ENCODE data around the gene GABRR3. TPM values are rescaled to one million over a fixed set of nuclear protein-coding genes. Genes with fewer than 3 reads are reported as not detected.

GABRR3 gene
- polyA plus RNA-seq, 1 of the 3 experiments (the other 2 are of a cell fraction), result not detected

DNA sequence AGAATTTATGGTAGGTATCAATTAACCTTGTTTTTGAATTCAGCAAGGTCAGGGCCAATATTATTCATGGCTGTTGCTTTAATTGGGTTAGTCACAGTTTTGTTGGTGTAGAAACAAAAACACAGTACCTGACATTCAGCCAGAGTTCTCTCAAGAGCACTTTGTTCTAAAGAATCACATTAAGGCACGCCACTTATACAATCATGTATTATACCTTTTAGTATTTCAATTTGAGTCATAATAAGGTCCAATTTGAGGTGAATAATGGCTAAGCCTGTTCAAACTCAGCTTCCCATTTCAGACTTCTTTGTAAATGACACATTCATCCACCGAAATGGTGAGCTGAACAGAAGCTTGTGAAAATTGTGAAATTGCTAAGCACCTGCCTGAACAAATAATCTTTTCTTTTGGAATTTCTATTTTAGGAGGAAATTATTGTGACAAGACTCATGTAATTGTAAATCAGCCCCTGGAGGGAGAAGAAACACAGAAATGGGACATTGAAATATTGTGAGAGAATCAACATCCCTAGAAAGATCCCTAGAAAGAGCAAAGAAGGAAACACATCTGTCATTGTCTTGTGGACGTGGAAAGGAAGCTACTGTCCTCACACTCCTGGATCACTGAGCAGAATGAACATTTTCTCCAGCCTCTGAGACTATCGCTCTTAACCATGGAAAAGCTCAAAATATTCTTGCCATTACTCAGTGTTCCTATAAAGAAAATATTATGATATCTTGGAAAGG is 92.1 kb downstream of the GABRR3 start:
- no peaks in the 10 kb centered on the region for H3K79me2 ChIP-seq (ENCODE audit: insufficient read depth)
- no peaks in the 10 kb centered on the region for H3K9me3 ChIP-seq
- H3K36me3 ChIP-seq (replicated peaks in 1 of 2; ENCODE audit: control insufficient read depth in 1 of 2, insufficient read depth in 2 of 2, low read length in 1 of 2), result peaks cover 49 to 77% of the 10 kb centered on the region in 2 experiments
- WGBS (ENCODE audit: low lambda C conversion rate), result 95% methylated on average over 4 of the region's 4 CpGs
- TF ChIP-seq TEAD4 (IDR thresholded peaks at IDR 0.05; ENCODE audit: borderline replicate concordance, insufficient read depth) (no peak), RAD21 (IDR thresholded peaks at IDR 0.05; ENCODE audit: low read length) (no peak), GABPA (IDR thresholded peaks at IDR 0.05; ENCODE audit: low read depth) (no peak), CHD2 (IDR thresholded peaks at IDR 0.05; ENCODE audit: low read length, partially characterized antibody) (no peak), ELF1 (IDR thresholded peaks at IDR 0.05) (no peak), NRF1 (IDR thresholded peaks at IDR 0.05; ENCODE audit: low read depth, low read length) (no peak), POLR2AphosphoS5 (IDR thresholded peaks at IDR 0.05; ENCODE audit: low read depth, low read length) (no peak), SIN3A (IDR thresholded peaks at IDR 0.05; ENCODE audit: borderline replicate concordance, low read depth, low read length) (no peak), RXRA (IDR thresholded peaks at IDR 0.05; ENCODE audit: borderline replicate concordance, low read depth) (no peak), EP300 (IDR thresholded peaks at IDR 0.05; ENCODE audit: borderline replicate concordance in 1 of 2, low read depth in 1 of 2, low read length in 1 of 2) (no peak), MEF2A (IDR thresholded peaks at IDR 0.05; ENCODE audit: borderline replicate concordance, low read depth) (no peak), GATA2 (CRISPR knock-in tag; IDR thresholded peaks at IDR 0.05) (no peak), RFX5 (IDR thresholded peaks at IDR 0.05; ENCODE audit: low read length) (no peak), EZH2phosphoT487 (IDR thresholded peaks at IDR 0.05; ENCODE audit: borderline replicate concordance, low read depth) (no peak)
- TF ChIP-seq, protein P1, sequence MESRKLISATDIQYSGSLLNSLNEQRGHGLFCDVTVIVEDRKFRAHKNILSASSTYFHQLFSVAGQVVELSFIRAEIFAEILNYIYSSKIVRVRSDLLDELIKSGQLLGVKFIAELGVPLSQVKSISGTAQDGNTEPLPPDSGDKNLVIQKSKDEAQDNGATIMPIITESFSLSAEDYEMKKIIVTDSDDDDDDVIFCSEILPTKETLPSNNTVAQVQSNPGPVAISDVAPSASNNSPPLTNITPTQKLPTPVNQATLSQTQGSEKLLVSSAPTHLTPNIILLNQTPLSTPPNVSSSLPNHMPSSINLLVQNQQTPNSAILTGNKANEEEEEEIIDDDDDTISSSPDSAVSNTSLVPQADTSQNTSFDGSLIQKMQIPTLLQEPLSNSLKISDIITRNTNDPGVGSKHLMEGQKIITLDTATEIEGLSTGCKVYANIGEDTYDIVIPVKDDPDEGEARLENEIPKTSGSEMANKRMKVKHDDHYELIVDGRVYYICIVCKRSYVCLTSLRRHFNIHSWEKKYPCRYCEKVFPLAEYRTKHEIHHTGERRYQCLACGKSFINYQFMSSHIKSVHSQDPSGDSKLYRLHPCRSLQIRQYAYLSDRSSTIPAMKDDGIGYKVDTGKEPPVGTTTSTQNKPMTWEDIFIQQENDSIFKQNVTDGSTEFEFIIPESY (IDR thresholded peaks at IDR 0.05; ENCODE audit: borderline replicate concordance, low read depth), result no peak
- TF ChIP-seq, protein P2, sequence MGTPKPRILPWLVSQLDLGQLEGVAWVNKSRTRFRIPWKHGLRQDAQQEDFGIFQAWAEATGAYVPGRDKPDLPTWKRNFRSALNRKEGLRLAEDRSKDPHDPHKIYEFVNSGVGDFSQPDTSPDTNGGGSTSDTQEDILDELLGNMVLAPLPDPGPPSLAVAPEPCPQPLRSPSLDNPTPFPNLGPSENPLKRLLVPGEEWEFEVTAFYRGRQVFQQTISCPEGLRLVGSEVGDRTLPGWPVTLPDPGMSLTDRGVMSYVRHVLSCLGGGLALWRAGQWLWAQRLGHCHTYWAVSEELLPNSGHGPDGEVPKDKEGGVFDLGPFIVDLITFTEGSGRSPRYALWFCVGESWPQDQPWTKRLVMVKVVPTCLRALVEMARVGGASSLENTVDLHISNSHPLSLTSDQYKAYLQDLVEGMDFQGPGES (IDR thresholded peaks at IDR 0.05; ENCODE audit: low read depth, low read length), result no peak
- TF ChIP-seq, protein P3, sequence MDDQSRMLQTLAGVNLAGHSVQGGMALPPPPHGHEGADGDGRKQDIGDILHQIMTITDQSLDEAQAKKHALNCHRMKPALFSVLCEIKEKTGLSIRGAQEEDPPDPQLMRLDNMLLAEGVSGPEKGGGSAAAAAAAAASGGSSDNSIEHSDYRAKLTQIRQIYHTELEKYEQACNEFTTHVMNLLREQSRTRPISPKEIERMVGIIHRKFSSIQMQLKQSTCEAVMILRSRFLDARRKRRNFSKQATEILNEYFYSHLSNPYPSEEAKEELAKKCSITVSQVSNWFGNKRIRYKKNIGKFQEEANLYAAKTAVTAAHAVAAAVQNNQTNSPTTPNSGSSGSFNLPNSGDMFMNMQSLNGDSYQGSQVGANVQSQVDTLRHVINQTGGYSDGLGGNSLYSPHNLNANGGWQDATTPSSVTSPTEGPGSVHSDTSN (IDR thresholded peaks at IDR 0.05), result no peak
- TF ChIP-seq, protein P4, sequence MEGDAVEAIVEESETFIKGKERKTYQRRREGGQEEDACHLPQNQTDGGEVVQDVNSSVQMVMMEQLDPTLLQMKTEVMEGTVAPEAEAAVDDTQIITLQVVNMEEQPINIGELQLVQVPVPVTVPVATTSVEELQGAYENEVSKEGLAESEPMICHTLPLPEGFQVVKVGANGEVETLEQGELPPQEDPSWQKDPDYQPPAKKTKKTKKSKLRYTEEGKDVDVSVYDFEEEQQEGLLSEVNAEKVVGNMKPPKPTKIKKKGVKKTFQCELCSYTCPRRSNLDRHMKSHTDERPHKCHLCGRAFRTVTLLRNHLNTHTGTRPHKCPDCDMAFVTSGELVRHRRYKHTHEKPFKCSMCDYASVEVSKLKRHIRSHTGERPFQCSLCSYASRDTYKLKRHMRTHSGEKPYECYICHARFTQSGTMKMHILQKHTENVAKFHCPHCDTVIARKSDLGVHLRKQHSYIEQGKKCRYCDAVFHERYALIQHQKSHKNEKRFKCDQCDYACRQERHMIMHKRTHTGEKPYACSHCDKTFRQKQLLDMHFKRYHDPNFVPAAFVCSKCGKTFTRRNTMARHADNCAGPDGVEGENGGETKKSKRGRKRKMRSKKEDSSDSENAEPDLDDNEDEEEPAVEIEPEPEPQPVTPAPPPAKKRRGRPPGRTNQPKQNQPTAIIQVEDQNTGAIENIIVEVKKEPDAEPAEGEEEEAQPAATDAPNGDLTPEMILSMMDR (IDR thresholded peaks at IDR 0.05), result no peak
- DNase-seq, result no peak
- no peaks in the 10 kb centered on the region for H3F3A ChIP-seq (replicated peaks; ENCODE audit: insufficient read depth)
- no peaks in the 10 kb centered on the region for H4K20me1 ChIP-seq (ENCODE audit: insufficient read depth)
- no peaks in the 10 kb centered on the region for H3K9me2 ChIP-seq
- H3K4me1 ChIP-seq (ENCODE audit: control insufficient read depth in 1 of 2, insufficient read depth in 2 of 2, low read depth in 1 of 2, low read length in 1 of 2), result no peaks in the 10 kb centered on the region
- H3K4me2 ChIP-seq, result no peak overlapping the region
- H2AFZ ChIP-seq (ENCODE audit: low read depth), result no peak overlapping the region
- no peaks in the 10 kb centered on the region for H3K27me3 ChIP-seq (ENCODE audit: insufficient read depth)
- no peak overlapping the region for H3K27ac ChIP-seq (ENCODE audit: low read depth in 2 of 2, low read length in 1 of 2)
- H3K4me3 ChIP-seq (ENCODE audit: low read depth in 2 of 2, low read length in 1 of 2), result no peak overlapping the region
- ChIA-PET CTCF (interaction anchor here (0.7 to 1.1 kb wide), 2 partner anchors 23 to 43 kb away, joined by 3 to 4 read pairs; no protein-coding TSS in a partner anchor), POLR2A (no interaction called here)
- no peak overlapping the region for H3K9ac ChIP-seq
